SU-DHL-6 (cell line): ENCODE data around the gene RNF130.

ENCODE experiments used
- H2AFZ ChIP-seq: fragments of 200-600 bp; sonication (generic); 2 replicates; pipeline ENCODE4 v1.6.1; 2014; ENCODE audit warnings: low read depth, mild to moderate bottlenecking, moderate library complexity, mixed read lengths, antibody characterized with exemption, low read length; ENCODE audit not compliant: severe bottlenecking
- H3F3A ChIP-seq: fragments of 200-600 bp; shearing (Covaris generic); 2 replicates; pipeline ENCODE4 v1.6.0; 2016; ENCODE audit warnings: antibody characterized with exemption, mild to moderate bottlenecking; ENCODE audit not compliant: insufficient read depth
- H3K27ac ChIP-seq: fragments of 200-600 bp; sonication (generic); 2 replicates; pipeline ENCODE4 v1.5.1; 2016; ENCODE audit warnings: low read depth, mild to moderate bottlenecking, low read length, moderate library complexity, mixed read lengths
- H3K27me3 ChIP-seq: fragments of 200-600 bp; sonication (generic), shearing (Covaris generic); 2 replicates; pipeline ENCODE4 v1.6.0; 2014; ENCODE audit warnings: mild to moderate bottlenecking, low read length
- H3K36me3 ChIP-seq: fragments of 200-600 bp; sonication (generic); 2 replicates; pipeline ENCODE4 v1.6.1; 2014; ENCODE audit warnings: mild to moderate bottlenecking, low read length, mixed read lengths
- H3K4me2 ChIP-seq: fragments of 300-600, 200-600 bp; shearing (Covaris generic), sonication (generic); 2 replicates; pipeline ENCODE4 v1.6.0; 2014; ENCODE audit warnings: low read length, low read depth, mild to moderate bottlenecking; ENCODE audit not compliant: poor library complexity, severe bottlenecking
- H3K4me3 ChIP-seq: fragments of 200-600 bp; sonication (generic); 2 replicates; pipeline ENCODE4 v1.5.1; 2014; ENCODE audit warnings: antibody characterized with exemption, low read length, mild to moderate bottlenecking, mixed read lengths; ENCODE audit not compliant: insufficient read depth, poor library complexity, severe bottlenecking
- H3K79me2 ChIP-seq: fragments of 200-600 bp; sonication (generic); 2 replicates; pipeline ENCODE4 v1.6.1; 2014; ENCODE audit warnings: mild to moderate bottlenecking, low read length, moderate library complexity; ENCODE audit not compliant: insufficient read depth
- H3K9ac ChIP-seq: fragments of 200-600 bp; sonication (generic); 2 replicates; pipeline ENCODE4 v1.7.0; 2014; ENCODE audit warnings: mild to moderate bottlenecking, low read length
- H3K9me2 ChIP-seq: fragments of 200-600 bp; sonication (generic); replicated peaks from 2 replicates; pipeline ENCODE4 v1.6.1; 2014; ENCODE audit warnings: low read length; ENCODE audit not compliant: insufficient read depth
- H3K9me3 ChIP-seq: fragments of 200-600 bp; sonication (generic); 2 replicates; pipeline ENCODE4 v1.6.1; 2014; ENCODE audit warnings: low read length, mixed read lengths; ENCODE audit not compliant: insufficient read depth
- H4K20me1 ChIP-seq: fragments of 200-600 bp; sonication (generic); 2 replicates; pipeline ENCODE4 v1.6.1; 2014; ENCODE audit warnings: low read depth, mild to moderate bottlenecking, antibody characterized with exemption, low read length, moderate library complexity, mixed read lengths
- EZH2phosphoT487 ChIP-seq: fragments of 200-600 bp; sonication (generic), shearing (Covaris generic); conservative IDR thresholded peaks from 2 replicates; pipeline ENCODE4 v1.6.1; 2018; ENCODE audit warnings: mild to moderate bottlenecking, antibody characterized with exemption, low read length, moderate library complexity, mixed read lengths
- TF ChIP-seq, protein P1 (sequence below): fragments of 200-600 bp; sonication (generic); IDR thresholded peaks from one replicate; pipeline ENCODE4 v1.5.1; 2017; ENCODE audit warnings: antibody characterized with exemption, mild to moderate bottlenecking, low read length, moderate library complexity; ENCODE audit not compliant: insufficient read depth, poor library complexity, severe bottlenecking

The RNF130 gene

DNA sequence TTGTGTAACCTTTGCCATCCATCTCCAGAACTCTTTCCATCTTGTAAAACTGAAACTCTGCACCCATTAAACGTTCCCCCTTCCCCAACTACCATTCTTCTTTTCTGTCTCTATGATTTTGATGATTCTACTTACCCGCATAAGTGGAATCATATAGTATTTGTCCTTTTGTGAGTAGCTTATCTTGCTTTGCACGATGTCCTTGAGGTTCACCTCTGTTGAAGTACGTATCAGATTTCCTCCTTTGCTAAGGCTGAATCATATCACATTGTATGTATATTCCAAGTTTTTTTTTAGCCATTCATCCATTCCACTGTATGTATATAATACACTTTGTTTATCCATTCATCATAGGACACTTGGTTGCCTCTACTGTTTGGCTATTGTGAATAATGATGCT is 2.9 kb upstream of the RNF130 start:
- H3K27me3 ChIP-seq = no peaks in the 10 kb centered on the region
- no peak overlapping the region for H3K4me3 ChIP-seq
- TF ChIP-seq EZH2phosphoT487 = no peak
- TF ChIP-seq, protein P1, sequence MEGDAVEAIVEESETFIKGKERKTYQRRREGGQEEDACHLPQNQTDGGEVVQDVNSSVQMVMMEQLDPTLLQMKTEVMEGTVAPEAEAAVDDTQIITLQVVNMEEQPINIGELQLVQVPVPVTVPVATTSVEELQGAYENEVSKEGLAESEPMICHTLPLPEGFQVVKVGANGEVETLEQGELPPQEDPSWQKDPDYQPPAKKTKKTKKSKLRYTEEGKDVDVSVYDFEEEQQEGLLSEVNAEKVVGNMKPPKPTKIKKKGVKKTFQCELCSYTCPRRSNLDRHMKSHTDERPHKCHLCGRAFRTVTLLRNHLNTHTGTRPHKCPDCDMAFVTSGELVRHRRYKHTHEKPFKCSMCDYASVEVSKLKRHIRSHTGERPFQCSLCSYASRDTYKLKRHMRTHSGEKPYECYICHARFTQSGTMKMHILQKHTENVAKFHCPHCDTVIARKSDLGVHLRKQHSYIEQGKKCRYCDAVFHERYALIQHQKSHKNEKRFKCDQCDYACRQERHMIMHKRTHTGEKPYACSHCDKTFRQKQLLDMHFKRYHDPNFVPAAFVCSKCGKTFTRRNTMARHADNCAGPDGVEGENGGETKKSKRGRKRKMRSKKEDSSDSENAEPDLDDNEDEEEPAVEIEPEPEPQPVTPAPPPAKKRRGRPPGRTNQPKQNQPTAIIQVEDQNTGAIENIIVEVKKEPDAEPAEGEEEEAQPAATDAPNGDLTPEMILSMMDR = no peak
- H3K27ac ChIP-seq = no peak overlapping the region
- H4K20me1 ChIP-seq = no peaks in the 10 kb centered on the region
- no peak overlapping the region for H3K9ac ChIP-seq
- H3K79me2 ChIP-seq = no peaks in the 10 kb centered on the region
- H3K9me2 ChIP-seq = no peaks in the 10 kb centered on the region
- H3K9me3 ChIP-seq = no peaks in the 10 kb centered on the region
- H3K36me3 ChIP-seq = no peaks in the 10 kb centered on the region
- no peak overlapping the region for H3K4me2 ChIP-seq
- H3F3A ChIP-seq = no peaks in the 10 kb centered on the region
- no peak overlapping the region for H2AFZ ChIP-seq

DNA sequence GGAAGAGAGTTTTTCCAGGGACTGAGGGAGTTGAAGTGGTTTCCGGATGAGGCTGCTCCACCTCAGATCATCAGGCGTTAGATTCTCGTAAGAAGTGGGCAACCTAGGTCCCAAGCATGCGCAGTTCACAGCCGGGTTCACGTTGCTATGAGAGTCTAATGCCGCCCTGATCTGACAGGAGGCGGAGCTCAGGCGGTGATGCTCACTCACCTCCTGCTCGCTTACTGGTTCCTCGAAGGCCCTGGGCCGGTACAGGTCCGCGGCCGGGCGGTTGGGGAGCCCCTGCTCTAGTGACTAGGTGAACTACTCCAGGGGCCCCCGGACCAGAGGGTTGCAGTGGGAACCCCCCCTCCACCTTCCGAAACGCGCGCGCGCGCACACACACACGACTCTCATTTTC is 997 bp upstream of the RNF130 start:
- Histone ChIP-seq H3K9me3 (no peaks in the 10 kb centered on the region), H3K4me3 (no peak overlapping the region), H4K20me1 (no peaks in the 10 kb centered on the region), H3K9me2 (no peaks in the 10 kb centered on the region), H3K27me3 (no peaks in the 10 kb centered on the region), H3K79me2 (no peaks in the 10 kb centered on the region), H3F3A (no peaks in the 10 kb centered on the region), H3K36me3 (no peaks in the 10 kb centered on the region), H2AFZ (no peak overlapping the region), H3K4me2 (no peak overlapping the region), H3K27ac (no peak overlapping the region), H3K9ac (no peak overlapping the region)
- TF ChIP-seq EZH2phosphoT487 = no peak
- TF ChIP-seq, protein P1 = no peak

DNA sequence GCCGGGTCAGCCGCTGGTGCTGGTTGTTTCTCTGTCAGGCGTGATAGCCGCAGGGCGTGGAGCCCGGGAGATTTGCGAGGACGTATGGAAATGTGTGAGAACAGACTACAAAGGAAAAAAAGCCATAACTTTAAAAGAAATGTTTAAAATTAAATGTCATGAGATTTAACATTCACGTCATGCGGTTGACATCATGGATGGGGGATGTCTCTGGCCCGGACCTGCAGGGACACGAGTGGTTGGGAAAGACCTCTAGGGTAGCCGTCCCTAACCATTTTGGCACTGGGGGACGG is 643 bp upstream of the RNF130 start:
- Histone ChIP-seq H3K4me2 (no peak overlapping the region), H2AFZ (no peak overlapping the region)

More for the DNA sequence above, 643 bp upstream of the RNF130 start:
- Histone ChIP-seq H3K36me3 (no peaks in the 10 kb centered on the region), H3F3A (no peaks in the 10 kb centered on the region), H4K20me1 (no peaks in the 10 kb centered on the region), H3K9me2 (no peaks in the 10 kb centered on the region), H3K27me3 (no peaks in the 10 kb centered on the region), H3K4me3 (no peak overlapping the region), H3K27ac (no peak overlapping the region), H3K9ac (no peak overlapping the region), H3K79me2 (no peaks in the 10 kb centered on the region), H3K9me3 (no peaks in the 10 kb centered on the region)
- TF ChIP-seq, protein P1 = no peak
- TF ChIP-seq EZH2phosphoT487 = no peak
